Embryonic facial prominence (tissue), 1 donor: ENCODE results near the gene GEMIN4.
A peak's percentile ranks its signal among the peaks of the same experiment; 100 is the strongest.
"Not testable (repeated sequence)": the region's sequence is repeated elsewhere in the genome, so short reads cannot be mapped to it uniquely, and the experiment has no call there.

ENCODE experiments used
- DNase-seq: peaks from one replicate; pipeline ENCODE4 v3.0.0-alpha.2; 2016; ENCODE audit errors: extremely low spot score

The GEMIN4 gene

GRCh38 chr17:703081-703875, 48.8 kb downstream of the GEMIN4 start:
- no peak for DNase-seq

DNA sequence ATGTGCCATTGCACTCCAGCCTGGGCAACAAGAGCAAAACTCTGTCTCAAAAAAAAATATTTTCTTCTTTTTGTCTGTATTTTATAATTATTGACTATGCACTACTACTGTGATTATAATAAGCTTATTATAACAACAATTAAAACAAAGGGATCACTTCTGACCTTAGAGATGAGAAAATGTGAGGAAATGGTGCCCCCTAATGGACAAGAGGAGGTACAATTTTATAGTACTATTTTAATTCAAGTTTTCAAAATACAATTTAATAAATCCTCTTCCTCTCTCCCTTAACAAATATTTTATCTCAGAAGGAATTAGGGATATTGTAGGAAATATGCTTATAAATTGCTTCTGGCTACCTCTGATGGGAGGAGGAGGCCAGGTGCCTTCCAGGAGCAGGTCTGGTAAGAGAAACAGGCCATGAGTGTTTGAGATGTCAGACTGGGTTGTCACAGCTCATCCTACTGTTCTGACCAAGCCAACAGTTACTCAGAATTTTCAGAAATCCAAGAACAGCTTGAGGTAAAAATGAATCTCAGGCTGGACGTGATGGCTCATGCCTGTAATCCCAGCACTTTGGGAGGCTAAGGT, 51.5 kb downstream of the GEMIN4 start:
- DNase-seq: peak; percentile 20

GRCh38 chr17:699345-699744, 52.7 kb downstream of the GEMIN4 start:
- DNase-seq: no peak

GRCh38 chr17:698096-698495, 54.0 kb downstream of the GEMIN4 start:
- not testable (repeated sequence) for DNase-seq

DNA sequence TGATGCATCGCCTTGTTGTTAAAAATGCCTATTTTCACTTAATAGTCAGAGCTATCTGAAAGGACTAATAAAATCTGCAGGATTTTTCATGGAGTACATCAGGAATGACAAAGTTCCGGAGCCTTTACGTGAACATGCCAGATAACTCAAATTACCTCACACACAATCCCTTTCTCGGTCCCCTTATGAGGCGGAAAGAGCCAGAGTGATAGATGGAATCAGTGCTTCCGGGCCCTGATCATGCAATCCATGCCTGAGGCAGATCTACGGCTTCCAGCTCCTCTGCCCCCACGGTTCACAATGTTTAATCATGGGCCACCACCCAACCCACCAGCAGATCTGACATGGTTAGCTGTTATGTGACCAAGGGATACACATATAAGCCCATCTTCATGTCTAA, 54.4 kb downstream of the GEMIN4 start:
- DNase-seq: no peak

DNA sequence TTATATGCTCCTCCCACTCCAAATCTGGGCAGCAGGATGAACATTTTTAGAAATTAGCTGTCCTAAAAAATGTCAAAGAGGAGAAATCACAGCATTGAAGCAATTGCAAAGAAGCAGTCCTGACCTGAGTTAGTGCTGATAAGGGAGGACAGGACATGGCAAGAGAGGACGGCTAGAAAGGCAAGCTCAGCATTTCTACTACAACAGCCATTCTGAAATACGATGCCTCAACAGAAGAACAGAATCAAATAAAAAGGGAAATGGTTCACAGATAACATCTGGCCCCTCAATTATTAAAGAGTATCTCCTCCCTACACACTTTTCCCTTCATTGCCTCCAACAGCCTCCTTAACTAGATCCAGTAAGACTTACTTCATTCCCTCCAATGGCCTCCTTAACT, 55.7 kb downstream of the GEMIN4 start:
- no peak for DNase-seq
